HG03520 (cell line): Measurements from ENCODE around the gene DPP4.
"Not testable (repeated sequence)": the region's sequence is repeated elsewhere in the genome, so short reads cannot be mapped to it uniquely, and the experiment has no call there.

Source experiments
- ATAC-seq: cut with Tn5 transposase; IDR thresholded peaks from one replicate; pipeline ENCODE4 v1.9.1; 2021; ENCODE audit warnings: mild to moderate bottlenecking, moderate library complexity; ENCODE audit not compliant: unreplicated experiment

The DPP4 gene

DNA sequence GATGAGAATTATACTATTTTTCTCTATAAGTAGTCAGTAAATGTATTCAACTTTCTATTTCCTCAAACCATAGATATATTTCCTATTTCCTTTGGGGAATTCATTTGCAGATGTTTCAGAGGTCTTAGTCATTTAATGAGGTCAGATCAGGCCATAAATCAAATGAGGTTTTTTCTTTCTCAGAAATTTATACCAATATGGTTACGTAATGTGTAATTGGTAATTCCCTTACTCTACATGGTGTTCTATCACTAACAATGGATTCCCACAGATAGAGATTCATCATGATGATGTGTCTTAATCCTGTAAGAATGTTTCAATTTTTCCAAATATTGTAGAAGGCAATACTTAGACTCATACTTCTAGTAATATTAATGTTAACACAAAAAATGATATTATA is 108.0 kb downstream of the DPP4 start:
- no peak for ATAC-seq

DNA sequence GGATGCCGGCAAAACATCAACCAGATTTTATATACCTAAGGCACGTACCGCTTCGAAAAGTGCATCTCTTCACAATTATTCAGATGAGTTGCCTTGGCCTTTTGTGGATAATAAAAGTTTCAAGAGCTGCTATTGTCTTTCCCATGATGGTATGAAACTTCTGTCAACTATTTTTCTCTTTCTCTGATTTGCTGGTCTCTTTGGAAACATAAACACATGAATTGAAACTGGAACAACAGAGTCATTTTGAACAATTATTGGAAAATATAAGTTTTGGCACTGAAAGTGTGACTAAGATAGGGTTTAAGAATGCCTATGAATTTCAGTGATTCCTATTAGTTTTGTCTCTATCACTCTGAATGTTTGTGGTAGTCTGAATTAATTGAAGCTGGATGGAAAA is 109.9 kb downstream of the DPP4 start:
- no peak for ATAC-seq

DNA sequence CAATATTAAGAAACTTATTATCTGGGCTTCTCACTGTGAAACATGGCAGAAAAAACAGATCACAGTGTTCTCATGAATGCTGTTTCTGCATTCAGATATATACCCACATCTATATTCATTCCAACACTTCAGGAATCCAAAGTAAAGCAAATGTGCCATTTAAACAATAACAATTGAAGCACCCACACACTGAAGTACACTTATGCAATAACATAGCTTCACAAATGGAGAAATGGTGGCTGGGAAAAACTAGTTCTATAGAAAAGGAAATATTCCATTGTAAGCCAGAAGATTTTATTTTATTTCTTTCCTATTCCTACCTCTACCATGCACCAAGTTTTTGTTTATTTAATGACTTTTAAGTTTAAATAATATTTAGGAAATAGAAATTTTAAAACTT is 111.9 kb downstream of the DPP4 start:
- ATAC-seq = no peak

DNA sequence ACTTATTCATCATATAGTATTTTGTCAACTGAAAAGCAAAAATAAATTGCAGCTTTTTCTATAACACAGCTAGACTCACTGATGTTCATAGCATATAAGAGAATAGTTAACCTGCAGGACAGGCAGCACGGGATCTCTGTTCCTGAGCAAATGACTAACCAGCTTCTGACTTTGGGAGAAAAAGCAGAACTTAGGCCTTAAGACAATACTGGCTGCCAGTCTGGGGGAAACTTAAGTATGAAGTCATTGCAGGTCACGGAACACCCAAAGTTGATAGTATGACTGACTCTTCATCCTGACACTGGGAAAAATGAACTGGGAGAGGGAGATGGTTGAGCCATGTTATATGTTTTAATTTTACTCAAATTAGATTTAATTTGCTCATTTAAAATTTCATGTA is 113.0 kb downstream of the DPP4 start:
- ATAC-seq = no peak

DNA sequence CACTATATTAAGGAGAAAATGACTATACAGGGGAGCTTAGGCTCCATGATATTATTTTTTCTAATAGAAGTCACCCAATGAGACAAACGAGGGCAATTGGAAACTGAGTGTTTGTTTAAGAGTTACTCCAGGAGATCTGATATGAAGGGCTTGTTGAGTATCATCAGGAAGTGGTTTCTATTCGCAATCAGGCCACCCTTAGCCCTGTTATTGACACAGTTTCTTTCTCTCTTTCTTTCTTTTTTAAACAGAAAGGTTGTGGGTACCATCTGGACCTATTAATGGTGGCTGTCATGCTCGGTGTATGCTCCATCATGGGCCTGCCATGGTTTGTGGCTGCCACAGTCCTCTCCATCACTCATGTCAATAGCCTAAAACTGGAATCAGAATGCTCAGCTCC is 117.3 kb downstream of the DPP4 start:
- ATAC-seq = no peak

DNA sequence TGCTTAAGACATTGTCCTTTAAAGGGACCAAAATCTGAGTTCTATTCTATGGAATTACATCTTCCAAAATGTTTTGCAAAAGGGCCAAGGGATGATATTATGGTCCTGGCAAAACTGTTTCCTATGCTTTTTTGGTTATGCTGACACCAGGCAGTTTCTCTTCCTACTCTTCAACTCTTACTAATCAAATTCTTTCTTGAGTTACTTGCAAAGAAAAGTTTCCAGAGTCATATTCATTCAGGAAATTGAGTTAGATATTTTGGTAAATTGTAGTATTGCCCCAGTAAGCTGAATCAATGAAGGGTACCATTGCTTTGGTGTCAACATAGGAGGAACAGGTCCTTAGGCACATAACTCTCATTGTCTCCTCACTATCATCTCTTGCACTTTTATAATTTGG is 118.8 kb downstream of the DPP4 start:
- ATAC-seq = no peak

DNA sequence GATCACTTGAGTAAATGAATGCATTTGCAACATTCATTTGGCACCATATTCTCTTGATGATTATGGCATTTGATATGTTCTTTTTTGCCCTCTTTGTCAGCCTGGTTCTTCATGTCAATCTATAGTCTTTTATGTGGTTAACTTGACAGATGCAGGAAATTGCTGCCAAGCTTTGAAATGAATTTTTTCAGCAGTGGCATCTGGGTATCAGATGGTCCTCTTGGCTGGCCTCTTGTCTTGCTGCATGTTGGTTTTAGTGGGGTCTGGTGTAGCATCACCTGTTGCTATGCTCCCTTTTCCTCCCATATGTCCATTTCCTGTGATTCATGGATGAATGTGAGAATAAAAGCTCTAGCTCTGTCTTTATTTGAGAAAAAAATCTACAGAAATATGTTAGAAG is 119.9 kb downstream of the DPP4 start:
- no peak for ATAC-seq

DNA sequence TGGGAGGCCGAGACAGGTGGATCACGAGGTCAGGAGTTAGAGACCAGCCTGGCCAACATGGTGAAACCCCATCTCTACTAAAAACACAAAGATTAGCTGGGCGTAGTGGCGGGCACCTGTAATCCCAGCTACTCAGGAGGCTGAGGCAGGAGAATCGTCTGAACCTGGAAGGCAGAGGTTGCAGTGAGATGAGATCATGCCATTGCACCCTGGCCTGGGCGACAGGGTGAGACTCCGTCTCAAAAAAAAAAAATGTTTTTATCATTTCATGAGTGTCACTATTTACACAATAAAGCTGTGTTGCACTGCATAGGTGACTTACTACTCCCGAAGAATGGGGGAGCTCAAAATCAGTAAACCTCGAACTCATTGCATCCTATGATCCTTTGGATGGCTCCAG is 120.6 kb downstream of the DPP4 start:
- ATAC-seq = not testable (repeated sequence)

DNA sequence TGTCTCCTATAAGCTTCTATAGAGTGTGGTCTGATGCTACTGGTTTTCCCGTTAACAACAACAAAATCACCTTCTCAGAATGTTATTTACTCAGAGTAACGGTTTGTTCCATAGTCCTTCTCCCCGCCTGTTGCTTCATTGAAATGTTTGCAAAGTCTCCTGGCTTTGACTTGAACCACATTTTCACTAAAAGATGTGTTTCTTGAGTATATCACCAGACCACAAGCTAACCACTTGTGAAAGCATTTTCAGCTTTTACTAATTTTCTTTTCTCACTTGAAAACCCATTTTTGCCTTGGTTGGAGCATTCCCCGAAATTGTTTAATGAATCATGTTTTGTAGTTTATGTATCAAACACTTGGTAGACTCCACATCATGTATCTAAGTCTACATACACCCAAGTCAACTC is 121.2 kb downstream of the DPP4 start:
- ATAC-seq = no peak

DNA sequence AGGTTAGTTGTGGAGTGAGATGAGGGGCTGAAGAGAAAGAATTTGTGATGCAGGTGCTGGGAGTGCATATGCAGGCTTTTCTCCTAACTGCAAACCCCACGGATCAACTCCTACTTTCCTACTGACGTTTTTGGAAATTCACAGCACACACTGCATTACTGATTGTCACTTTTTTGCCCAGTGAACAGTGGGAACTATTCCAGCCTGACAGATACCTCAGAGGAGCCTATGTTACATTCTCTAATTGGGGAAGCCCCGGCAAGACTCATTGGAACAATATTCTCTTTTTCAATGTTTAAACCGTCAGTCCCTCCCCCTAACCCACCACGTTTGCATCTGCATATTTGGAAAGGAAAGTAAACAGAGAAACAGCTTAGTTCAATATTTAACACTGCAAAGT is 126.2 kb downstream of the DPP4 start:
- ATAC-seq = no peak

DNA sequence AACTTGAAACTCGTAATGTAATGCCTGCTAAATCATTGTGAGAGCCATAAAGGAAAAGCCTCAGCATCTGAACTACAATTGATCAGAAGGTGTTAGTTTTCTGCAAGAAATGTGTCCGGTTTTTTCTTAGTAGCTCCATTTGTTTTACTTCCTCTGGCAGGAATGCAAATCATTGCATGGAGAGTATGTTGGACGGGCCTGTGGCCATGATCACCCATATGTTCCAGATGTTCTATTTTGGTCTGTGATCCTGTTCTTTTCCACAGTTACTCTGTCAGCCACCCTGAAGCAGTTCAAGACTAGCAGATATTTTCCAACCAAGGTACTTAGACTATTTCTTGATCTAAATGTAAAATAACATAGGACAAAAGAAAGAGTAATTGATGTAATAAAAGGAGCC is 126.6 kb downstream of the DPP4 start:
- no peak for ATAC-seq

DNA sequence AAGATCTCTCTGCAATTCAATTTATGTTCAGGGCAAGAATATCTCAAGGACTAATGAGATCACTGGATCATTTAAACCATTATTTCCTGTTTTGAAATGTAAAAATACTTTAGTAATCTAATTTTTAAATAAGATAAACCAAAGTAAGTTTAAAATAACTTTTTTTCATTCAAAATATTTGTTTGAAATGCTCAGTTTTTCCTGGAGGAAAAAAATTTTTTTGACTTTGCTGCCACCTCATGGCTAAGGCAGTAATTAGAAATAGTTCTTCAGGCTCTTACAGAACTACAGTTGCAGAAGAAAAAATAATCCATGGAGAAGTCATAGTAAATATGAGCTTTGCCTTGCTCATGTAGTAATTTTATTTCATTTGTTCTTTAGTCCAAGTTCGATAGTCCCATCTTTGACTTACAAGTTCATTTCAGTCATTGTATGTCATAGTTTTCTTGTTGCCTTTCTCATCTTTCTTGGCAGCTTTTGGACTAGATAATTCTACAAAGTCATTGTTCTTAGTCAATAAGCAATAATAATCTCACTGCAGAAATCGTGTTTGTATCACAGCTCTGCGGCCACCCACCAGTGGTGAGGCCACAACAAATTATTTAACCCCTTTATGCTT is 127.4 kb downstream of the DPP4 start:
- no peak for ATAC-seq

DNA sequence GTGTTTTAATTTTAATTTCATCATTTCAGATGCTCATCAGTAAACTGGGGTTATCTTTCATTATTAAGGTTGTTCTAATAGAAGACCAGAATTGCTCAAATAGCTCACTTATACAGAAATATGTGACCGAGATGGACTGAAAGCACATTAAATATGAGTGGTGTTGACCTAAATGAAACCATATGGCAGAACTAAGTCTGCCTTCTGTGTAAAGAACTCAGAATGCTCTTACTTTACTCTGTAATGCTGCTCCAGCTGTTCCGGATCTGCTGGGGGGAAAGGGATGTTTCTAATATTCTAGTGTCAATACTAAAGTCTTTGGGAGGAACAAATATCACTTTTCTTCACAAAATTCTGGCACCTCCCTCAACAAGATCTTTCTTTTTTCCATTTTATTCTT is 131.0 kb downstream of the DPP4 start:
- ATAC-seq = no peak
